NCI-H2196 treated with DMSO at 0.1 percent for 48 hours (cell line): ENCODE measurements around the gene C22orf42.
A peak's percentile ranks its signal among the peaks of the same experiment; 100 is the strongest.
"Not testable (repeated sequence)": the region's sequence is repeated elsewhere in the genome, so short reads cannot be mapped to it uniquely, and the experiment has no call there.

Source experiments
- DNase-seq: peaks from one replicate; lab custom pipeline; 2025; ENCODE audit not compliant: unreplicated experiment; lab: John Stamatoyannopoulos, UW

Gene C22orf42

GRCh38 chr22:32158712-32159533, at the start of gene C22orf42:
Gene C22orf42, minus strand, starts transcription at chr22:32159303. Its CDS starts 88 bp downstream, at chr22:32159215.
- DNase-seq = no peak

GRCh38 chr22:32208681-32209080, 49.6 kb upstream of the C22orf42 start:
- DNase-seq = no peak

- DNase-seq = no peak
Measured at GRCh38 chr22:32207971-32208480, 48.9 kb upstream of the C22orf42 start.

- DNase-seq = peak; percentile 11
Measured at GRCh38 chr22:32206774-32207758, 48.0 kb upstream of the C22orf42 start.

GRCh38 chr22:32205974-32206773, 47.1 kb upstream of the C22orf42 start:
- no peak for DNase-seq

- no peak for DNase-seq
Measured at GRCh38 chr22:32204856-32205722, 46.0 kb upstream of the C22orf42 start, which contains the start of gene RFPL2. Gene RFPL2, minus strand, starts transcription at chr22:32205073. Its CDS starts 2,622 bp downstream, at chr22:32202451.

GRCh38 chr22:32204040-32204855, 45.1 kb upstream of the C22orf42 start:
- no peak for DNase-seq

GRCh38 chr22:32203181-32204039, 44.3 kb upstream of the C22orf42 start:
- DNase-seq = no peak

GRCh38 chr22:32202539-32203180, 43.6 kb upstream of the C22orf42 start:
- DNase-seq = peak; percentile 42

- DNase-seq = no peak
Measured at GRCh38 chr22:32202161-32202538, 43.0 kb upstream of the C22orf42 start.

- DNase-seq = no peak
Measured at GRCh38 chr22:32200752-32201151, 41.6 kb upstream of the C22orf42 start.

GRCh38 chr22:32199961-32200360, 40.9 kb upstream of the C22orf42 start:
- DNase-seq = no peak

- DNase-seq = no peak
Measured at GRCh38 chr22:32199341-32199740, 40.2 kb upstream of the C22orf42 start.

- DNase-seq = not testable (repeated sequence)
Measured at GRCh38 chr22:32197553-32198226, 38.6 kb upstream of the C22orf42 start.

- DNase-seq = not testable (repeated sequence)
Measured at GRCh38 chr22:32195900-32196299, 36.8 kb upstream of the C22orf42 start.

- DNase-seq = not testable (repeated sequence)
Measured at GRCh38 chr22:32193346-32193745, 34.2 kb upstream of the C22orf42 start.

GRCh38 chr22:32191021-32191420, 31.9 kb upstream of the C22orf42 start:
- DNase-seq = not testable (repeated sequence)
